Right cardiac atrium (tissue), 5 donors: Measurements from ENCODE around the gene CCDC40. TPM values are rescaled to one million over a fixed set of nuclear protein-coding genes. Genes with fewer than 3 reads are reported as not detected.

Experiments used
- ATAC-seq, 2 donors: fragments of 200-7000 bp; cut with Tn5 transposase; one replicate each; pipeline versions ENCODE4 v1.8.0 to v1.9.1; 2020; ENCODE audit warnings: moderate library complexity in 2 of 2, mild to moderate bottlenecking in 1 of 2
- DNase-seq, 3 donors: peaks; one replicate each; pipeline ENCODE4 v3.0.0-alpha.2; 2020
- H3K27ac ChIP-seq: one replicate; pipeline ENCODE4 v1.5.1; 2013; ENCODE audit warnings: mild to moderate bottlenecking, low read length, control low read depth, moderate library complexity
- H3K27me3 ChIP-seq: one replicate; pipeline ENCODE4 v1.6.1; 2013; ENCODE audit not compliant: control insufficient read depth, insufficient read depth
- H3K4me1 ChIP-seq: one replicate; pipeline ENCODE4 v1.6.1; 2013; ENCODE audit warnings: low read length; ENCODE audit not compliant: control insufficient read depth, insufficient read depth
- H3K4me3 ChIP-seq: one replicate; pipeline ENCODE4 v1.5.1; 2013; ENCODE audit warnings: low read length, control low read depth
- H3K9me3 ChIP-seq: one replicate; pipeline ENCODE4 v1.6.1; 2013; ENCODE audit warnings: low read length; ENCODE audit not compliant: control insufficient read depth
- WGBS: extraction: QIAGEN DNeasy Blood & Tissue Kit; methylation state at CpG from one replicate; pipeline ENCODE4 v1.1.7; 2013; 5-methylcytosine and 5-hydroxymethylcytosine counted together
- intact Hi-C, 4 donors: fragments of 100-400 bp; cut with DNase I; formaldehyde crosslinking; loops; one replicate each; pipeline versions ENCODE4 v1.11.0 to v1.14.0; 2022 to 2023
- long read RNA-seq, 4 donors: library from polyadenylated mRNA; unstranded; transcript quantifications; one replicate each; pipeline ENCODE4 v2.0.0, GENCODE V29; 2020 to 2021
- polyA plus RNA-seq: library from polyadenylated mRNA; stranded (reverse); fragments of 200-250 nt; gene quantifications from one replicate; pipeline ENCODE4 v1.2.3, GENCODE V29; 2013
- total RNA-seq, 4 donors: library from RNA; stranded (reverse); fragmentation: NEBNext Ultra II Directional; extraction: Animal tissue kit (Norgen Biotek cat#: 25700); gene quantifications; one replicate each; pipeline ENCODE4 v1.2.1, GENCODE V29; 2021
- donor health status: healthy with polysubstance abuse.
- donor health status: DM: no; HTN: yes; CAD: no.
- donor health status: DM: no; HTN: no; CAD: no.
- donor health status: DM: no; HTN: yes; CAD: no; lungs with severe emphysema.
- donor health status: DM: yes; HTN: yes; CAD: no.

Gene CCDC40, protein sequence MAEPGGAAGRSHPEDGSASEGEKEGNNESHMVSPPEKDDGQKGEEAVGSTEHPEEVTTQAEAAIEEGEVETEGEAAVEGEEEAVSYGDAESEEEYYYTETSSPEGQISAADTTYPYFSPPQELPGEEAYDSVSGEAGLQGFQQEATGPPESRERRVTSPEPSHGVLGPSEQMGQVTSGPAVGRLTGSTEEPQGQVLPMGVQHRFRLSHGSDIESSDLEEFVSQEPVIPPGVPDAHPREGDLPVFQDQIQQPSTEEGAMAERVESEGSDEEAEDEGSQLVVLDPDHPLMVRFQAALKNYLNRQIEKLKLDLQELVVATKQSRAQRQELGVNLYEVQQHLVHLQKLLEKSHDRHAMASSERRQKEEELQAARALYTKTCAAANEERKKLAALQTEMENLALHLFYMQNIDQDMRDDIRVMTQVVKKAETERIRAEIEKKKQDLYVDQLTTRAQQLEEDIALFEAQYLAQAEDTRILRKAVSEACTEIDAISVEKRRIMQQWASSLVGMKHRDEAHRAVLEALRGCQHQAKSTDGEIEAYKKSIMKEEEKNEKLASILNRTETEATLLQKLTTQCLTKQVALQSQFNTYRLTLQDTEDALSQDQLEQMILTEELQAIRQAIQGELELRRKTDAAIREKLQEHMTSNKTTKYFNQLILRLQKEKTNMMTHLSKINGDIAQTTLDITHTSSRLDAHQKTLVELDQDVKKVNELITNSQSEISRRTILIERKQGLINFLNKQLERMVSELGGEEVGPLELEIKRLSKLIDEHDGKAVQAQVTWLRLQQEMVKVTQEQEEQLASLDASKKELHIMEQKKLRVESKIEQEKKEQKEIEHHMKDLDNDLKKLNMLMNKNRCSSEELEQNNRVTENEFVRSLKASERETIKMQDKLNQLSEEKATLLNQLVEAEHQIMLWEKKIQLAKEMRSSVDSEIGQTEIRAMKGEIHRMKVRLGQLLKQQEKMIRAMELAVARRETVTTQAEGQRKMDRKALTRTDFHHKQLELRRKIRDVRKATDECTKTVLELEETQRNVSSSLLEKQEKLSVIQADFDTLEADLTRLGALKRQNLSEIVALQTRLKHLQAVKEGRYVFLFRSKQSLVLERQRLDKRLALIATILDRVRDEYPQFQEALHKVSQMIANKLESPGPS
- total RNA-seq (1 to 10 TPM; 6.9 to 10.0 (median 7.9) TPM), polyA plus RNA-seq (4.9 TPM)
- long read RNA-seq, donor 1, full-length matches to known transcripts: 4 of 11 reads
- long read RNA-seq, donor 1, partial matches to known transcripts: 3 of 11 reads
- long read RNA-seq, donor 1, other reads (novel, unspliced or antisense): 4 of 11 reads
- long read RNA-seq, donor 2, partial matches to known transcripts: 3 of 9 reads
- long read RNA-seq, donor 2, other reads (novel, unspliced or antisense): 2 of 9 reads
- long read RNA-seq, donor 3, transcript CCDC40-201 (11 exons, 1,970 nt): major isoform, 6 of 20 reads
- long read RNA-seq, donor 3, partial matches to known transcripts: 9 of 20 reads
- long read RNA-seq, donor 3, other reads (novel, unspliced or antisense): 4 of 20 reads
- long read RNA-seq, donor 4, full-length matches to known transcripts: 4 of 6 reads
- long read RNA-seq, donor 4, partial matches to known transcripts: 0 of 6 reads
- long read RNA-seq, donor 4, other reads (novel, unspliced or antisense): 2 of 6 reads

DNA sequence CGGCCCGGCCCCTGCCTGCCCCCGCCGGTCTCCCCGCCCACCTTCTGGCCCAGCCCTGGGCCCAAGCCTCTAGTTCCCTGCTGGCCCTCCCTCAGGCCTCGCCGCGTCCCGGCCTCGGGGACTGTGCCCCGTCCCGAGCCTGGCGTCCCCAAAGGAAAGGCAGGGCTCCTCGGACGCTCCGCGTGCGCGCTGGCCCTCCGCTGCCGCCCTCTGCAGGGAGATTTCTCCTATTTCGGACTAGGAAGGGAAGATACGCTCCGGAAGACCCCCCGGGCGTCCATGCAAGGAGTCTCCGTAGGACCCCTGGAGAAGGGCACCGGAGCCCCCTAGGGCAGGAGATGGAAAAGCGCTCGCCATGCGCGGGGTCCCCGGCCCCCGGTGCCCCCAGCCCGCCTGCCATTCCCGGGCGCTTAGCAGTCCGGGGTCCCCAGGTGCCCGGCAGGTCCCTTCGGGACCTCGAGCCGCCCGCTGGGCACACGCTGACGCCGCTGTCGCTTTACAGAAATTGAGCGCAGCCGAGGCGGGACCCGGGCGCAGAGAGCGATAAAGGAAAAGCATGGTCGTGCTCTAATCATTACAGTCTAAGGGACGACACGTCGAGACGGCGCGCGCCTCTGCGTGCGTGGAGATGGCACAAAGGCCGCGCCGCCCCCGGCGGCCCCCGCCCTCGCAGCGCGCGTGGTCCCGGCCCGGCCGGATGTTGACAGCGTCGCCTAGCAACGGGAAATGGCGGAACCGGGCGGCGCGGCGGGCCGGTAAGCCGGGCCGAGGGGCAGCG, at the start of gene CCDC40:
CCDC40 (plus strand) TSS at position 706 of the 778 bp plus-strand sequence; CDS start at position 727, 21 bp downstream.
- Histone ChIP-seq H3K4me3 (peak within 1 kb of the TSS; percentile 99), H3K9me3 (no peaks in the 10 kb centered on the region), H3K4me1 (peaks cover 2% of the 10 kb centered on the region), H3K27me3 (no peaks in the 10 kb centered on the region), H3K27ac (peak within 1 kb of the TSS; percentile 92)
- DNase-seq (peak; percentile 89 to 96 (median 95)), ATAC-seq (peak; percentile 97 to 98)
- WGBS: under 1% methylated on average over 89 of the region's 89 CpGs
- intact Hi-C loops: no loop called here

DNA sequence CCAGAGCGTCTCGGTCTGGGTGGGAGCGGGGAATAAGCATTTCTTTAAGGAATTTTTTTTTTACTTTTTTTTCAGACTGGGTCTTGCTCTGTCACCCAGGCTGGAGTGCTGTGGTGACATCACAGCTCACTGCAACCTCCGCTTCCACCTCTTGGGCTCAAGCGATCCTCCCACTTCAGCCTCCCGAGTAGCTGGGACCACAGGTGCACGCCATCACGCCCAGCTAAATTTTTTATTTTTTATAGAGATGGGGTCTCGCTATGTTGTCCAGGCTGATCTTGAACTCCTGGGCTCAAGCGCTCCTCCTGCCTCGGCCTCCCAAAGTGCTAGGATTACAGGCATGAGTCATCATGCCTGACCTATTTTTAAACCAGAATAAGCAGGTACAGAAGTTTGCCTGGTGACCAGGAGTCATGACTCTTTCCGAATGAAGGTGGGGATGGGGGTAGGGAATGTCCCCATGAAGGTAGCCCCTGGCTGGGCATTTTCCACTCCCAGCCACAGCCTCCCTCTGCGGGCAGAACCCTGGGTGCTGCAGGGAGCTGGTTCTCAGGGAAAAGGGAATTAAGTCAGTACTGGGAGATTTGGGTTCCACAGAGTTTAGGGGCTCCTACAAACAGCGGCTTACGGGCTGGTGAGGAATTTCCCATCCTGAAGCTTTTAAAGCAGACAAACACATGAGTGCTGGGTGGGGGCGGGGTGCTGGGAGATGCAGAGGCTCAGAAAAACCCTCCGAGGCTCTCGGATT, 49.1 kb upstream of the CCDC40 start:
- Histone ChIP-seq H3K9me3 (no peaks in the 10 kb centered on the region), H3K27ac (no peak overlapping the region), H3K27me3 (no peaks in the 10 kb centered on the region), H3K4me3 (no peak overlapping the region), H3K4me1 (peaks cover 4% of the 10 kb centered on the region)
- DNase-seq (peak in 2 of 3 donors; percentile 11 to 12), ATAC-seq (no peak)
- WGBS: 90% methylated on average over 18 of the region's 18 CpGs
- intact Hi-C loops: loop anchor here in 2 of 4 donors (10.0 kb wide), 3 partner anchors 63 to 243 kb away; no protein-coding TSS in a partner anchor

DNA sequence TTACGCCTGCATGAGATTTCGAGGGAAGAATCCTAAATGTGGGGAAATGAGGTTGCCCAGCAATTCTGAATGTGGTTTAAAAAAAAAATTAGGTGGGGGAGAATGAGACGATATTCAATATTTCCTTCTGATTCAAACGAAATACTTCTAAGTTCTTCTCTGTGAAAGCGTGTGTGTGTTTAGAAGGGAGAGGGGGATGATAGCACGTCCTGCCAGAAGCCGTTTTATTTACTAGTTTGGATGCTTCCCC, 48.6 kb upstream of the CCDC40 start:
- WGBS: 75% methylated on average over 7 of the region's 7 CpGs
- ATAC-seq: no peak
- intact Hi-C loops: loop anchor here in 2 of 4 donors (10.0 kb wide), 3 partner anchors 63 to 243 kb away; no protein-coding TSS in a partner anchor

GRCh38 chr17:79988185-79988971, 48.1 kb upstream of the CCDC40 start:
- Histone ChIP-seq H3K27me3 (no peaks in the 10 kb centered on the region), H3K4me3 (no peak overlapping the region), H3K4me1 (peaks cover 10% of the 10 kb centered on the region), H3K27ac (no peak overlapping the region), H3K9me3 (no peaks in the 10 kb centered on the region)
- DNase-seq (peak; percentile 74 to 78 (median 75)), ATAC-seq (peak in 1 of 2 donors; percentile 53)
- intact Hi-C loops: loop anchor here in 2 of 4 donors (10.0 kb wide), 3 partner anchors 64 to 244 kb away; no protein-coding TSS in a partner anchor
- WGBS: 61% methylated on average over 28 of the region's 28 CpGs

More for the DNA sequence above, 48.6 kb upstream of the CCDC40 start:
- H3K9me3 ChIP-seq: no peaks in the 10 kb centered on the region
- no peak overlapping the region for H3K4me3 ChIP-seq
- H3K4me1 ChIP-seq: peaks cover 6% of the 10 kb centered on the region
- no peak for DNase-seq
- no peak overlapping the region for H3K27ac ChIP-seq
- no peaks in the 10 kb centered on the region for H3K27me3 ChIP-seq

DNA sequence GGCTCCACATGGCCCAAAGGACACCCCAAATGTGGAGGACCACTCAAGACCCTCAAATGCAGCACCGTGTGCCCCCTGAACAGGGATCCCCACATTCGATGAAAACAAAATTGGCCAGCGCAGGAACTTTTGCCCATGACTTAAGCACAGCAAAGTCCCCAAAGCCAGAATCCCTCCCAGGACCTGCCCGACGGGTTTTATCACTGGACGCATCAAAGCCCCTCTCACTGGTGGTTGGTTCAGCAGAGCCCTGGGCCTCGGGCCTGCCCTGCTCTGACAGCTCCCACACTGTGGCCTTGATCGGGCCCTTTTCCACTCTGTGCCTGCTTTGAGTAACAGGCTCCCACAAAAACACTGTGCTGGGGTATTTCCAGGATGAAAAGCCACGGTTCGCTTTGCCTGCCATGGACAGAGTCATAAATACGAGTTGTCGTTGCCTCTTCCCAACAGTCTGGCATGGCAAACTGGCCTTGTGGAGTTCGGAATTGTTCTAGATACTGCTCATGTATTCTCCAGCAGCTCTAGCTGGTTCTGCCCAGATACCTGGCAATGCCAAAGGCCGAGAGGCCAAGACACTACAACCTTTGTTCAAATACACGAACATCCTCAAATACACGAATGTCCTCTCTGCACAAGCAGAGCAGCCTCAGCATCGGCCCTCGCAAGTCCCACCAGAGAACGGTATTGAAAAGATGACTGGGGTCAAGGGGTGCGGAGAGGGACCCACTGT, 47.2 kb upstream of the CCDC40 start:
- peak in 2 of 3 donors; percentile 19 to 33 for DNase-seq
- intact Hi-C loops: loop anchor here in 2 of 4 donors (10.0 kb wide), 3 partner anchors 64 to 244 kb away; no protein-coding TSS in a partner anchor
- no peak for ATAC-seq
- Histone ChIP-seq H3K27ac (no peak overlapping the region), H3K4me1 (peaks cover 17% of the 10 kb centered on the region), H3K9me3 (no peaks in the 10 kb centered on the region), H3K4me3 (no peak overlapping the region), H3K27me3 (no peaks in the 10 kb centered on the region)
- WGBS: 94% methylated on average over 20 of the region's 20 CpGs

- WGBS: 63% methylated on average over 21 of the region's 21 CpGs
- Histone ChIP-seq H3K27ac (no peak overlapping the region), H3K4me3 (no peak overlapping the region), H3K27me3 (no peaks in the 10 kb centered on the region), H3K4me1 (peaks cover 17% of the 10 kb centered on the region), H3K9me3 (no peaks in the 10 kb centered on the region)
- ATAC-seq (no peak), DNase-seq (peak in 2 of 3 donors; percentile 56 to 65)
- intact Hi-C loops: loop anchor here (2.0 to 10.0 kb wide), 5 partner anchors 148 to 243 kb away; no protein-coding TSS in a partner anchor
Observed at GRCh38 chr17:79990051-79990592, 46.3 kb upstream of the CCDC40 start.

DNA sequence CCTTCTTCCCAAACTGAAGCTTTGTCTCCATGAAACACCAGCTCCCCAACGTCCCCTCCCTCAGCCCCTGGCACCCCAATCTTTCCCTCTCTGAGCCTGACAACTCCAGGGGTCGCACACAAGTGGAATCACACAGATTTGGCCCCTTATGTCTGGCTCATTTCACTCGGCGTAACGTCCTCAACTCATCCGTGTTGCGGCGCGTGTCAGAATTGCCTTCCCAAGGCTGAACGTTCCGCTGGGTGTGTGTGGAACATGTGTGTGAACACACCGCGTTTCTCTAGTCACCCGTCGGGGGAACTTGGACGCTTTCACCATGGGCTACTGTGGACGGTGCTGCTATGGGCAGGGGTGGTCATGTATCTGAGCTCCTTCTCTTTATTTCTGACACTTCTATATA, 45.7 kb upstream of the CCDC40 start:
- Histone ChIP-seq H3K27ac (no peak overlapping the region), H3K9me3 (no peaks in the 10 kb centered on the region), H3K27me3 (no peaks in the 10 kb centered on the region), H3K4me1 (peaks cover 17% of the 10 kb centered on the region), H3K4me3 (no peak overlapping the region)
- ATAC-seq (no peak), DNase-seq (peak in 1 of 3 donors; percentile 60)
- 87% methylated on average over 17 of the region's 17 CpGs for WGBS
- intact Hi-C loops: loop anchor here (2.0 to 10.0 kb wide), 5 partner anchors 148 to 244 kb away; no protein-coding TSS in a partner anchor
